Hepatocyte (in vitro differentiated cells): ENCODE data around the gene NRG3. TPM values are rescaled to one million over a fixed set of nuclear protein-coding genes. Genes with fewer than 3 reads are reported as not detected.
A peak's percentile ranks its signal among the peaks of the same experiment; 100 is the strongest.

Experiments
- DNase-seq: peaks from one replicate; pipeline ENCODE4 v3.0.0-alpha.2; 2016; ENCODE audit warnings: low spot score
- H2AFZ ChIP-seq: fragments of 200-600 bp; sonication (generic); 2 replicates; pipeline ENCODE4 v1.6.0; 2016; ENCODE audit warnings: antibody characterized with exemption, mild to moderate bottlenecking
- H3K27ac ChIP-seq: fragments of 200-600 bp; sonication (generic); 2 replicates; pipeline ENCODE4 v1.5.1; 2016; ENCODE audit warnings: mild to moderate bottlenecking
- H3K27me3 ChIP-seq: fragments of 200-600 bp; sonication (generic); 2 replicates; pipeline ENCODE4 v1.6.1; 2016
- H3K36me3 ChIP-seq: fragments of 200-600 bp; sonication (generic); replicated peaks from 2 replicates; pipeline ENCODE4 v1.5.1; 2016; ENCODE audit warnings: low read depth; ENCODE audit not compliant: insufficient read depth
- H3K4me1 ChIP-seq: fragments of 200-600 bp; sonication (generic); 2 replicates; pipeline ENCODE4 v1.5.1; 2016; ENCODE audit warnings: mild to moderate bottlenecking, moderate library complexity; ENCODE audit not compliant: insufficient read depth
- H3K4me2 ChIP-seq: fragments of 200-600 bp; sonication (generic); 2 replicates; pipeline ENCODE4 v1.6.0; 2016
- H3K4me3 ChIP-seq: fragments of 200-600 bp; sonication (generic); 2 replicates; pipeline ENCODE4 v1.5.1; 2016; ENCODE audit warnings: mild to moderate bottlenecking
- H3K79me2 ChIP-seq: fragments of 200-600 bp; sonication (generic); 2 replicates; pipeline ENCODE4 v1.6.0; 2017; ENCODE audit warnings: mild to moderate bottlenecking
- H3K9me2 ChIP-seq: fragments of 200-600 bp; sonication (generic); replicated peaks from 2 replicates; pipeline ENCODE4 v1.6.0; 2017; ENCODE audit warnings: mild to moderate bottlenecking; ENCODE audit not compliant: insufficient read depth
- H3K9me3 ChIP-seq: fragments of 200-600 bp; sonication (generic); 2 replicates; pipeline ENCODE4 v1.5.1; 2016; ENCODE audit warnings: low read depth, mild to moderate bottlenecking
- H4K20me1 ChIP-seq: fragments of 200-600 bp; sonication (generic); 2 replicates; pipeline ENCODE4 v1.6.0; 2016; ENCODE audit warnings: mild to moderate bottlenecking; ENCODE audit not compliant: insufficient read depth, poor library complexity, severe bottlenecking
- EZH2 ChIP-seq: fragments of 200-600 bp; sonication (generic); IDR thresholded peaks from 2 replicates; pipeline ENCODE4 v1.6.1; 2016; ENCODE audit warnings: antibody characterized with exemption, mild to moderate bottlenecking, borderline replicate concordance
- EZH2phosphoT487 ChIP-seq: fragments of 200-600 bp; sonication (generic); IDR thresholded peaks from one replicate; pipeline ENCODE4 v1.6.1; 2018; ENCODE audit warnings: antibody characterized with exemption, mild to moderate bottlenecking, low read depth, moderate library complexity; ENCODE audit not compliant: unreplicated experiment, severe bottlenecking
- WGBS: methylation state at CpG from one replicate; pipeline ENCODE4 v1.1.6; 2016; ENCODE audit warnings: low lambda C conversion rate; ENCODE audit errors: missing lambda C conversion rate; 5-methylcytosine and 5-hydroxymethylcytosine counted together
- polyA plus RNA-seq: library from polyadenylated mRNA; unstranded; fragments of >200 nt; fragmentation: Nextera tagmentation; extraction: Ambion mirVana; gene quantifications from 2 replicates; pipeline ENCODE4 v1.2.1, GENCODE V29; 2016
- total RNA-seq: library from RNA; depleted of rRNA; stranded (reverse); fragments of >200 nt; gene quantifications from 2 replicates; pipeline ENCODE4 v1.2.3, GENCODE V29; 2014
- TF ChIP-seq, protein P1 (sequence below): fragments of 200-600 bp; sonication (generic); IDR thresholded peaks from 2 replicates; pipeline ENCODE4 v1.5.1; 2016; ENCODE audit warnings: antibody characterized with exemption, mild to moderate bottlenecking; ENCODE audit not compliant: poor library complexity

NRG3 gene
- total and polyA plus RNA-seq, 2 experiments from 2014 or later, result 0.57 to 2.0 TPM

DNA sequence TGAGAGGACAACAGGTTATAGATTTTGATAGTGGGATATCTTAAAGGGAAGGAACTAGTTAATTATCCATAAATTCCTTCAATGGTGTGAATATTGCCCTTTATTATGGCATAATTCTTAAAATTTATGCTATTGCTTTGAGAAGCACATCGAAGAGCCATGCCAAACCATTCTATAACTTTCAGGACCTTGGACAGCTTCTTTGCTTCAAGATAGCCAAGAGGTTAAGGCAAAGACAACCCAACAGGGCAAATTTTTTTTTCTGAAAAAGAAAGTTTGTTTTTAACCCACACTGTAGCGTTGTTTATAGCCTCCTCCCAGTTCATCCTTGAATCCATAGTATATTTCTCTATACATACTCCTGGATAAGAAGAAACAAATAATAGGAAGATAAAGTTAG, 103.2 kb downstream of the NRG3 start:
- no peaks in the 10 kb centered on the region for H3K9me3 ChIP-seq
- H3K27ac ChIP-seq, result no peak overlapping the region
- TF ChIP-seq, protein P1, sequence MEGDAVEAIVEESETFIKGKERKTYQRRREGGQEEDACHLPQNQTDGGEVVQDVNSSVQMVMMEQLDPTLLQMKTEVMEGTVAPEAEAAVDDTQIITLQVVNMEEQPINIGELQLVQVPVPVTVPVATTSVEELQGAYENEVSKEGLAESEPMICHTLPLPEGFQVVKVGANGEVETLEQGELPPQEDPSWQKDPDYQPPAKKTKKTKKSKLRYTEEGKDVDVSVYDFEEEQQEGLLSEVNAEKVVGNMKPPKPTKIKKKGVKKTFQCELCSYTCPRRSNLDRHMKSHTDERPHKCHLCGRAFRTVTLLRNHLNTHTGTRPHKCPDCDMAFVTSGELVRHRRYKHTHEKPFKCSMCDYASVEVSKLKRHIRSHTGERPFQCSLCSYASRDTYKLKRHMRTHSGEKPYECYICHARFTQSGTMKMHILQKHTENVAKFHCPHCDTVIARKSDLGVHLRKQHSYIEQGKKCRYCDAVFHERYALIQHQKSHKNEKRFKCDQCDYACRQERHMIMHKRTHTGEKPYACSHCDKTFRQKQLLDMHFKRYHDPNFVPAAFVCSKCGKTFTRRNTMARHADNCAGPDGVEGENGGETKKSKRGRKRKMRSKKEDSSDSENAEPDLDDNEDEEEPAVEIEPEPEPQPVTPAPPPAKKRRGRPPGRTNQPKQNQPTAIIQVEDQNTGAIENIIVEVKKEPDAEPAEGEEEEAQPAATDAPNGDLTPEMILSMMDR, result no peak
- no peak for TF ChIP-seq EZH2phosphoT487
- TF ChIP-seq EZH2, result no peak
- no peaks in the 10 kb centered on the region for H3K79me2 ChIP-seq
- no peaks in the 10 kb centered on the region for H3K4me1 ChIP-seq
- peak; percentile 72 for DNase-seq
- H3K4me3 ChIP-seq, result no peak overlapping the region
- H3K9me2 ChIP-seq, result no peaks in the 10 kb centered on the region
- no peak overlapping the region for H2AFZ ChIP-seq
- no peaks in the 10 kb centered on the region for H4K20me1 ChIP-seq
- no peaks in the 10 kb centered on the region for H3K36me3 ChIP-seq
- 59% methylated on average over 2 of the region's 2 CpGs for WGBS
- no peaks in the 10 kb centered on the region for H3K27me3 ChIP-seq
- H3K4me2 ChIP-seq, result no peak overlapping the region

DNA sequence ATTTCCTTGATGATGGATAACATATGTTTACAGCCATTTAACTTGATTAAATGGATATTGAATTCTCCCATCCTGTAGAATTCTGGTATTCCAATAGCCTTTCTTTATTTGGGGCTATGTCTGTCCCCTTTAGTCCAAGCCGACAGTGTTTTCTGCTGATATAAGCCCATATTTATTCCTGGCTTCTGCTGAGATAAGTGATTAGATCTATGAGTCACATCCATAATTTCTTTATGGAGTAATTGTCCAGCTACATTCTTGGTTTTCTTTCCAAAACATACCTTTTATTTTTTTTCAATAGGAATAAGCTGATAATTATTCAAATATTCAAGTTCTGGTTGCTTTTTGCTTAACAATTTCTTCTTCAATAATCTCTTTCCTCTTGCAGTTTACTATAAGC, 106.7 kb downstream of the NRG3 start:
- Histone ChIP-seq H2AFZ (no peak overlapping the region), H3K27me3 (no peaks in the 10 kb centered on the region), H3K4me1 (no peaks in the 10 kb centered on the region), H3K4me2 (no peak overlapping the region), H3K27ac (no peak overlapping the region), H3K9me2 (no peaks in the 10 kb centered on the region), H3K36me3 (no peaks in the 10 kb centered on the region), H3K79me2 (no peaks in the 10 kb centered on the region), H3K9me3 (no peaks in the 10 kb centered on the region), H4K20me1 (no peaks in the 10 kb centered on the region), H3K4me3 (no peak overlapping the region)
- whole genome bisulfite sequencing, result 79% methylated on average over 1 of the region's 1 CpG
- DNase-seq, result no peak
- TF ChIP-seq EZH2, result no peak
- TF ChIP-seq, protein P1, result no peak
- TF ChIP-seq EZH2phosphoT487, result no peak

DNA sequence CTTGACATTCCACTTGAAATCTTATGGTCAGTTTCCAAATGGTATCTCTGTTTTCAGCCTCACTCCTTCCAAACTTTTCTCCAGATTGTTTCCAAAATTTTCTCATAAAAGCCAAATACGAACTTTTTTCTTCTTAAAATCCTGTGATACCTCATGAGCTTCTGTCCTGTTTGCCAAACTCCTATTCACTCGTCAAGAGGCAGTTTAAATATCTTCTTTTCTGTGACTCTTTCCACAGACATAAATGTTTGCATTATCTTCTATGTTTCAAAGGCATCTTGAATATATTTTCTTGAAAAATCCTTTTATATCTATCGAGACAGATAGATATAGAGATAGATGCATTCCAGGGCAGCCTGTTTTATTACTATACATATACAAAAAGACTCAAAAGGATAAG, 109.4 kb downstream of the NRG3 start:
- H3K36me3 ChIP-seq, result no peaks in the 10 kb centered on the region
- DNase-seq, result no peak
- WGBS, result 74% methylated on average over 3 of the region's 3 CpGs
- no peaks in the 10 kb centered on the region for H3K79me2 ChIP-seq
- no peaks in the 10 kb centered on the region for H4K20me1 ChIP-seq
- H3K4me3 ChIP-seq, result no peak overlapping the region
- H2AFZ ChIP-seq, result no peak overlapping the region
- TF ChIP-seq, protein P1, result no peak
- TF ChIP-seq EZH2phosphoT487 (no peak), EZH2 (no peak)
- no peak overlapping the region for H3K27ac ChIP-seq
- no peaks in the 10 kb centered on the region for H3K9me2 ChIP-seq
- H3K27me3 ChIP-seq, result no peaks in the 10 kb centered on the region
- no peaks in the 10 kb centered on the region for H3K4me1 ChIP-seq
- no peaks in the 10 kb centered on the region for H3K9me3 ChIP-seq
- H3K4me2 ChIP-seq, result no peak overlapping the region

DNA sequence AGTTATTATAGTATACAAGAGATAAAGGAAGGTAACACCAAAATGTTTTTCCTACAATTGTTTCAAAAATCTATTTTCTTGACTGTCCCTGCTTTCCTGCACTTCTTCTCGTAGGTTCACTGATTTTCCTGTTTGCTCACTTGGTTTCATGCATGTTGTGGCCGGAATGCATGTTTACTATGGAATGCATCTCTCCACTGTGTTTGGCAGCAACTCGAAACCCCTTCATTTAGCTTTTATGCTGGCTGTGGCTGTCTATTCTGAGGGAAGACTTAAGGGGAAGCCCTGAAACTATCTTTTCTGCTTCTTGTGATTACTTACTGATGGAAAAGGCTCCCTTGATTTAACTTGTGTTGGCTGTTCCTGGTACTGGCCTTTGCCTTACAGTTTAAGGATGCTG, 120.3 kb downstream of the NRG3 start:
- Histone ChIP-seq H3K4me3 (no peak overlapping the region), H2AFZ (no peak overlapping the region), H3K27me3 (no peaks in the 10 kb centered on the region), H3K27ac (no peak overlapping the region), H3K4me2 (no peak overlapping the region), H3K9me2 (no peaks in the 10 kb centered on the region), H3K79me2 (no peaks in the 10 kb centered on the region), H3K36me3 (no peaks in the 10 kb centered on the region), H3K4me1 (no peaks in the 10 kb centered on the region), H4K20me1 (no peaks in the 10 kb centered on the region), H3K9me3 (no peaks in the 10 kb centered on the region)
- DNase-seq, result no peak
- 65% methylated on average over 3 of the region's 3 CpGs for WGBS
- TF ChIP-seq EZH2phosphoT487 (no peak), EZH2 (no peak)
- TF ChIP-seq, protein P1, result no peak
